Ovary (tissue), 9 donors: Measurements from ENCODE around the gene GATA3. TPM values are rescaled to one million over a fixed set of nuclear protein-coding genes. Genes with fewer than 3 reads are reported as not detected.

Experiments used
- DNase-seq, 5 donors: peaks; one replicate each; pipeline ENCODE4 v3.0.0-alpha.2; 2019 to 2020
- H3K27ac ChIP-seq, 2 donors: fragments of 200-600 bp; one replicate each; pipeline versions ENCODE4 v1.5.1 to v1.8.0; 2019 to 2022
- H3K27me3 ChIP-seq: fragments of 200-600 bp; one replicate; pipeline ENCODE4 v1.8.0; 2022
- H3K36me3 ChIP-seq: fragments of 200-600 bp; sonication (generic); one replicate; pipeline ENCODE4 v1.5.1; 2019
- H3K4me1 ChIP-seq: one replicate; pipeline ENCODE4 v1.8.1; 2013; ENCODE audit warnings: mild to moderate bottlenecking, moderate library complexity; ENCODE audit not compliant: insufficient read depth
- H3K4me3 ChIP-seq: fragments of 200-600 bp; sonication (generic); one replicate; pipeline ENCODE4 v1.5.1; 2017
- H3K9me3 ChIP-seq, 2 donors: fragments of 200-600 bp in 1 of 2; sonication (generic) in 1 of 2; one replicate each; pipeline versions ENCODE4 v1.5.1 to v1.8.1; 2013 to 2019; ENCODE audit warnings: mild to moderate bottlenecking in 1 of 2, moderate library complexity in 1 of 2
- EP300 ChIP-seq: sonication (generic); formaldehyde crosslinking; IDR thresholded peaks from one replicate; pipeline ENCODE4 v1.6.1; 2017; ENCODE audit warnings: antibody characterized with exemption
- POLR2A ChIP-seq: fragments of 450-650 bp; IDR thresholded peaks from one replicate; pipeline ENCODE4 v1.6.1; 2017; ENCODE audit warnings: antibody characterized with exemption, mild to moderate bottlenecking, moderate library complexity
- WGBS, 3 donors: extraction: QIAGEN DNeasy Blood & Tissue Kit in 1 of 3; methylation state at CpG; one replicate each; pipeline versions ENCODE4 v1.1.5 to v1.1.7; 2013 to 2017; 5-methylcytosine and 5-hydroxymethylcytosine counted together
- intact Hi-C, 4 donors: fragments of 100-400 bp; cut with DNase I; formaldehyde crosslinking; loops; one replicate each; pipeline versions ENCODE4 v1.11.0 to v1.15.1; 2022 to 2023
- polyA plus RNA-seq, 2 donors: library from polyadenylated mRNA; stranded (reverse); fragments of 200-250 nt in 1 of 2; fragments of 350-450 nt in 1 of 2; fragmentation: Illumina TruSeq in 1 of 2; extraction: RNeasy Lipid Tissue Mini Kit (QIAGEN cat#74804) in 1 of 2; gene quantifications; one replicate each; pipeline ENCODE4 v1.2.3, GENCODE V29; 2013 to 2014
- total RNA-seq, 7 donors: library from RNA; depleted of rRNA in 2 of 7; stranded (reverse); fragments of >200 nt in 2 of 7; fragmentation: NEBNext Ultra II Directional in 3 of 7; extraction: Animal tissue kit (Norgen Biotek cat#: 25700) in 3 of 7; gene quantifications; one replicate each; pipeline versions ENCODE4 v1.1.0 to v1.2.4, GENCODE V29; 2016 to 2023
- TF ChIP-seq, protein P1 (sequence below), 3 donors: fragments of 450-650 bp in 2 of 3; fragments of 200-600 bp in 1 of 3; IDR thresholded peaks; one replicate each; pipeline versions ENCODE4 v1.5.1 to v1.8.0; 2016 to 2022; ENCODE audit warnings: antibody characterized with exemption in 3 of 3, mild to moderate bottlenecking in 1 of 3
- donor health status: DM: no; HTN: no; CAD: no; lungs with moderate emphysema.
- donor health status: DM: no; HTN: no; CAD: no.
- donor health status: Bipolar disorder and iron deficiency.
- donor health status: DM: yes; HTN: yes; CAD: no.
- donor health status: DM: no; HTN: no; CAD: no.
- donor health status: DM: yes; HTN: yes; CAD: no.

The GATA3 gene
- total and polyA plus RNA-seq, 9 donors = 0.15 to 0.48 (median 0.38) TPM; not detected in 2

DNA sequence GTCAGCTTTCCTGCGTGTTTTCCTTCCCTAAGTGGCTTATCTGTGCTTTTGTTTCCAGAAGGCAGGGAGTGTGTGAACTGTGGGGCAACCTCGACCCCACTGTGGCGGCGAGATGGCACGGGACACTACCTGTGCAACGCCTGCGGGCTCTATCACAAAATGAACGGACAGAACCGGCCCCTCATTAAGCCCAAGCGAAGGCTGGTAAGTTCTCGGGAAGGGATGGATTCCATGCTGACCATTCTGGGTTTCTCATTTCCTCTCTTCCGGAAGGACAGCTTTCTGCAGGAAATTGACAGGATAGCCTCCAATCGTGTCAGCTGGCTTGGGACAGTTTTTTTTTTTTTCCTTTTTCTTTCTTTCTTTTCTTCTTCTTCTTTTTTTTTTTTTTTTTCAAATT lies 9.4 kb downstream of the GATA3 start:
- Histone ChIP-seq H3K27me3 (no peaks in the 10 kb centered on the region), H3K36me3 (no peaks in the 10 kb centered on the region), H3K27ac (no peak overlapping the region), H3K4me3 (no peak overlapping the region), H3K9me3 (no peaks in the 10 kb centered on the region), H3K4me1 (no peaks in the 10 kb centered on the region)
- no peak for TF ChIP-seq POLR2A
- TF ChIP-seq EP300 = no peak
- TF ChIP-seq, protein P1, sequence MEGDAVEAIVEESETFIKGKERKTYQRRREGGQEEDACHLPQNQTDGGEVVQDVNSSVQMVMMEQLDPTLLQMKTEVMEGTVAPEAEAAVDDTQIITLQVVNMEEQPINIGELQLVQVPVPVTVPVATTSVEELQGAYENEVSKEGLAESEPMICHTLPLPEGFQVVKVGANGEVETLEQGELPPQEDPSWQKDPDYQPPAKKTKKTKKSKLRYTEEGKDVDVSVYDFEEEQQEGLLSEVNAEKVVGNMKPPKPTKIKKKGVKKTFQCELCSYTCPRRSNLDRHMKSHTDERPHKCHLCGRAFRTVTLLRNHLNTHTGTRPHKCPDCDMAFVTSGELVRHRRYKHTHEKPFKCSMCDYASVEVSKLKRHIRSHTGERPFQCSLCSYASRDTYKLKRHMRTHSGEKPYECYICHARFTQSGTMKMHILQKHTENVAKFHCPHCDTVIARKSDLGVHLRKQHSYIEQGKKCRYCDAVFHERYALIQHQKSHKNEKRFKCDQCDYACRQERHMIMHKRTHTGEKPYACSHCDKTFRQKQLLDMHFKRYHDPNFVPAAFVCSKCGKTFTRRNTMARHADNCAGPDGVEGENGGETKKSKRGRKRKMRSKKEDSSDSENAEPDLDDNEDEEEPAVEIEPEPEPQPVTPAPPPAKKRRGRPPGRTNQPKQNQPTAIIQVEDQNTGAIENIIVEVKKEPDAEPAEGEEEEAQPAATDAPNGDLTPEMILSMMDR (IDR thresholded peaks at IDR 0.05) = no peak
- WGBS, 3 donors = 46 to 67% (median 46%) methylated on average over 13 of the region's 13 CpGs
- no peak for DNase-seq
- intact Hi-C loops = no loop called here

- H3K36me3 ChIP-seq = no peaks in the 10 kb centered on the region
- DNase-seq = no peak
- H3K4me1 ChIP-seq = no peaks in the 10 kb centered on the region
- TF ChIP-seq POLR2A (no peak), EP300 (no peak)
- TF ChIP-seq, protein P1 (IDR thresholded peaks at IDR 0.05) = no peak
- H3K4me3 ChIP-seq = no peak overlapping the region
- intact Hi-C loops = no loop called here
- no peak overlapping the region for H3K27ac ChIP-seq
- H3K27me3 ChIP-seq = no peaks in the 10 kb centered on the region
- H3K9me3 ChIP-seq = no peaks in the 10 kb centered on the region
- WGBS, 3 donors = 48 to 54% (median 54%) methylated on average over 5 of the region's 5 CpGs
Measured at GRCh38 chr10:8064436-8064835, 9.9 kb downstream of the GATA3 start.

- intact Hi-C loops = no loop called here
- WGBS, 3 donors = 14 to 62% (median 23%) methylated on average over 2 of the region's 2 CpGs
- no peak overlapping the region for H3K27ac ChIP-seq
- no peaks in the 10 kb centered on the region for H3K4me1 ChIP-seq
- no peaks in the 10 kb centered on the region for H3K36me3 ChIP-seq
- H3K27me3 ChIP-seq = no peaks in the 10 kb centered on the region
- no peak overlapping the region for H3K4me3 ChIP-seq
- TF ChIP-seq EP300 (no peak), POLR2A (no peak)
- TF ChIP-seq, protein P1 (IDR thresholded peaks at IDR 0.05) = no peak
- no peak for DNase-seq
- H3K9me3 ChIP-seq = no peaks in the 10 kb centered on the region
Measured at GRCh38 chr10:8065651-8066050, 11.2 kb downstream of the GATA3 start.

- H3K27ac ChIP-seq = no peak overlapping the region
- H3K9me3 ChIP-seq = no peaks in the 10 kb centered on the region
Measured at GRCh38 chr10:8066124-8066523, 11.6 kb downstream of the GATA3 start.

More at GRCh38 chr10:8066124-8066523, 11.6 kb downstream of the GATA3 start:
- H3K4me3 ChIP-seq = no peak overlapping the region
- no peak for DNase-seq
- TF ChIP-seq EP300 (no peak), POLR2A (no peak)
- TF ChIP-seq, protein P1 (IDR thresholded peaks at IDR 0.05) = no peak
- intact Hi-C loops = no loop called here
- H3K4me1 ChIP-seq = no peaks in the 10 kb centered on the region
- no peaks in the 10 kb centered on the region for H3K36me3 ChIP-seq
- 47 to 67% (median 55%) methylated on average over 1 of the region's 1 CpG for WGBS, 3 donors
- no peaks in the 10 kb centered on the region for H3K27me3 ChIP-seq
